Colonic mucosa (tissue), 4 donors: Measurements from ENCODE around the gene GAN. TPM values are rescaled to one million over a fixed set of nuclear protein-coding genes. Genes with fewer than 3 reads are reported as not detected.

Source experiments
- DNase-seq: peaks from one replicate; pipeline ENCODE4 v3.0.0-alpha.2; 2020
- H3K27ac ChIP-seq: fragments of 200-600 bp; one replicate; pipeline ENCODE4 v1.8.0; 2021
- H3K27me3 ChIP-seq: fragments of 200-600 bp; one replicate; pipeline ENCODE4 v1.8.0; 2021
- H3K36me3 ChIP-seq: fragments of 200-600 bp; one replicate; pipeline ENCODE4 v1.8.0; 2021
- H3K4me1 ChIP-seq: fragments of 200-600 bp; one replicate; pipeline ENCODE4 v1.8.0; 2021; ENCODE audit warnings: mild to moderate bottlenecking
- H3K4me3 ChIP-seq: fragments of 200-600 bp; one replicate; pipeline ENCODE4 v1.8.0; 2021
- H3K9ac ChIP-seq, 2 donors: one replicate each; pipeline ENCODE4 v1.7.0; 2013; ENCODE audit warnings: control low read depth in 2 of 2, low read depth in 2 of 2, low read length in 2 of 2
- H3K9me3 ChIP-seq: fragments of 200-600 bp; one replicate; pipeline ENCODE4 v1.8.0; 2021
- intact Hi-C: fragments of 100-400 bp; cut with DNase I; formaldehyde crosslinking; loops from one replicate; pipeline ENCODE4 v1.14.1; 2022
- total RNA-seq, 2 donors: library from RNA; stranded (reverse); fragmentation: NEBNext Ultra II Directional in 1 of 2; extraction: Animal tissue kit (Norgen Biotek cat#: 25700) in 1 of 2; gene quantifications; one replicate each; pipeline ENCODE4 v1.2.1, GENCODE V29; 2021
- TF ChIP-seq, protein P1 (sequence below): fragments of 200-600 bp; IDR thresholded peaks from one replicate; pipeline ENCODE4 v1.8.0; 2022; ENCODE audit warnings: antibody characterized with exemption, mild to moderate bottlenecking
- donor health status: healthy.
- donor health status: DM: no; HTN: no; CAD: no.
- donor health status: DM: no; HTN: no; CAD: no.

The GAN gene
- total RNA-seq, 2 donors from 2014 or later = 13.6 to 21.5 TPM

GRCh38 chr16:81353895-81354294 lies 39.1 kb downstream of the GAN start:
- intact Hi-C loops = loop anchor here (5.0 kb wide), 1 partner anchor 92 kb away; no protein-coding TSS in a partner anchor
- no peak overlapping the region for H3K9ac ChIP-seq
- DNase-seq = no peak
- no peaks in the 10 kb centered on the region for H3K27me3 ChIP-seq
- no peaks in the 10 kb centered on the region for H3K36me3 ChIP-seq
- H3K27ac ChIP-seq = no peak overlapping the region
- H3K4me1 ChIP-seq = no peaks in the 10 kb centered on the region
- TF ChIP-seq, protein P1, sequence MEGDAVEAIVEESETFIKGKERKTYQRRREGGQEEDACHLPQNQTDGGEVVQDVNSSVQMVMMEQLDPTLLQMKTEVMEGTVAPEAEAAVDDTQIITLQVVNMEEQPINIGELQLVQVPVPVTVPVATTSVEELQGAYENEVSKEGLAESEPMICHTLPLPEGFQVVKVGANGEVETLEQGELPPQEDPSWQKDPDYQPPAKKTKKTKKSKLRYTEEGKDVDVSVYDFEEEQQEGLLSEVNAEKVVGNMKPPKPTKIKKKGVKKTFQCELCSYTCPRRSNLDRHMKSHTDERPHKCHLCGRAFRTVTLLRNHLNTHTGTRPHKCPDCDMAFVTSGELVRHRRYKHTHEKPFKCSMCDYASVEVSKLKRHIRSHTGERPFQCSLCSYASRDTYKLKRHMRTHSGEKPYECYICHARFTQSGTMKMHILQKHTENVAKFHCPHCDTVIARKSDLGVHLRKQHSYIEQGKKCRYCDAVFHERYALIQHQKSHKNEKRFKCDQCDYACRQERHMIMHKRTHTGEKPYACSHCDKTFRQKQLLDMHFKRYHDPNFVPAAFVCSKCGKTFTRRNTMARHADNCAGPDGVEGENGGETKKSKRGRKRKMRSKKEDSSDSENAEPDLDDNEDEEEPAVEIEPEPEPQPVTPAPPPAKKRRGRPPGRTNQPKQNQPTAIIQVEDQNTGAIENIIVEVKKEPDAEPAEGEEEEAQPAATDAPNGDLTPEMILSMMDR = no peak
- no peaks in the 10 kb centered on the region for H3K9me3 ChIP-seq
- H3K4me3 ChIP-seq = no peak overlapping the region

DNA sequence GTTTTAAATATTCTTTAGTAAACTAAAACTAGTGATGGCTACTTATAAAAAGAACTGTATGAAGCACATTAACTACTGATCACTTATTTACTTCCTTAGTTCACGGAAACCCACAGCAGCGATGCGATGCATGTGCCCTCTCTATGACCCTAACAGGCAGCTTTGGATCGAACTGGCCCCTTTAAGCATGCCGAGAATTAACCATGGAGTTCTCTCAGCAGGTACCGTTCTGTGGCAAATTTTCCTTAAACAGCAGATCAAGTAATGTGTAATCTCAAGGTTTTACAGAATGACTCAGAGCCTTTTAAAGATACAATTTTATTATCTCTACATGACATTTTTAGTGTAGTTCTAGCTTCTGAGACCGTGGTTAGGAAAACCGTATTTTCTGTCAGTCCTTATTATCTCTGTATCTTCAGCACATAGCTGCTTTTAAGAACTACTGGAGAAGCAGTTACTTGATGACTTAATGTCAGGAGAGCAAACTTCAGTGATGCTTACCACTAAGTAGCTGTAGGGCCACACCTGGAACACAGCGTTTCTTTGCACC lies 43.0 kb downstream of the GAN start:
- Histone ChIP-seq H3K36me3 (no peaks in the 10 kb centered on the region), H3K9me3 (no peaks in the 10 kb centered on the region), H3K4me1 (no peaks in the 10 kb centered on the region), H3K27me3 (no peaks in the 10 kb centered on the region), H3K27ac (no peak overlapping the region), H3K4me3 (no peak overlapping the region), H3K9ac (no peak overlapping the region)
- no peak for DNase-seq
- TF ChIP-seq, protein P1 = no peak
- intact Hi-C loops = no loop called here

DNA sequence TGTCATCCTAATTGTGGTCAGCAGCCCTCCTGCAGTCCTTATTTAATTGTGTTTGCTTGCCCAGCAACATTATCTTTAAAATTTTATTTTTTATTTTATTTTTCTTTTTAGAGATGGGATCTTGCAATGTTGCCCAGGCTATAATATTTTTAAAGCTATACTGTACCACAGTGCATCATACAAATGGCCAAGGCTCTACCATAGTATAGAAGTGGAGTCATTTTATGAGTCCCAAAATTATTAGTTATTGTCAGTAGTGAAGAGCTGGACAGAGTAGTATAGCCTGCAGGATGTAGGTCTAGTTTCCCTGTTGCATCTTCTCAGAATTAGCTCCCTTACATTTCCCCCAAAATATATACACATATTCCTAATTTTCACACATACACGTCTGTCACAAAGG lies 44.1 kb downstream of the GAN start:
- no peak overlapping the region for H3K4me3 ChIP-seq
- TF ChIP-seq, protein P1 = no peak
- H3K36me3 ChIP-seq = no peaks in the 10 kb centered on the region
- H3K9me3 ChIP-seq = no peaks in the 10 kb centered on the region
- no peaks in the 10 kb centered on the region for H3K4me1 ChIP-seq
- DNase-seq = no peak
- intact Hi-C loops = no loop called here
- no peak overlapping the region for H3K9ac ChIP-seq
- no peaks in the 10 kb centered on the region for H3K27me3 ChIP-seq
- no peak overlapping the region for H3K27ac ChIP-seq

- no peak for DNase-seq
- intact Hi-C loops = no loop called here
Measured at GRCh38 chr16:81360135-81360534, 45.4 kb downstream of the GAN start.

GRCh38 chr16:81365731-81366130 lies 51.0 kb downstream of the GAN start:
- intact Hi-C loops = loop anchor here (5.0 kb wide), 1 partner anchor 362 kb away; no protein-coding TSS in a partner anchor
- H3K27me3 ChIP-seq = no peaks in the 10 kb centered on the region
- H3K4me1 ChIP-seq = no peaks in the 10 kb centered on the region
- no peak overlapping the region for H3K9ac ChIP-seq
- H3K4me3 ChIP-seq = no peak overlapping the region
- TF ChIP-seq, protein P1 = no peak
- H3K36me3 ChIP-seq = no peaks in the 10 kb centered on the region
- no peak for DNase-seq
- no peaks in the 10 kb centered on the region for H3K9me3 ChIP-seq
- H3K27ac ChIP-seq = no peak overlapping the region

More at GRCh38 chr16:81360135-81360534, 45.4 kb downstream of the GAN start:
- TF ChIP-seq, protein P1 = no peak
- H3K36me3 ChIP-seq = no peaks in the 10 kb centered on the region
- no peak overlapping the region for H3K27ac ChIP-seq
- no peaks in the 10 kb centered on the region for H3K27me3 ChIP-seq
- H3K9me3 ChIP-seq = no peaks in the 10 kb centered on the region
- H3K4me3 ChIP-seq = no peak overlapping the region
- H3K9ac ChIP-seq = no peak overlapping the region
- H3K4me1 ChIP-seq = no peaks in the 10 kb centered on the region
